GM12874 (cell line): ENCODE measurements around the gene CNPY3.

Source experiments
- CTCF ChIP-seq: IDR thresholded peaks from 2 replicates; pipeline ENCODE4 v1.5.1; 2011; ENCODE audit warnings: low read depth, mild to moderate bottlenecking, control low read depth, low read length, moderate library complexity; ENCODE audit not compliant: insufficient read depth

The CNPY3 gene

GRCh38 chr6:42987533-42988451 lies 58.5 kb downstream of the CNPY3 start:
- TF ChIP-seq CTCF = no peak

- TF ChIP-seq CTCF = no peak
Observed at GRCh38 chr6:42988486-42989020, 59.3 kb downstream of the CNPY3 start.
